T-cell (primary cell): ENCODE measurements around the gene RTTN. TPM values are rescaled to one million over a fixed set of nuclear protein-coding genes. Genes with fewer than 3 reads are reported as not detected.

ENCODE experiments used
- ATAC-seq, 4 experiments: fragments of 200-7000 bp in 3 of 4; fragments of 150-1000 bp in 1 of 4; cut with Tn5 transposase; replicated peaks in 1 of 4; 1 replicate in 3 of 4; 2 replicates in 1 of 4; pipeline ENCODE4 v1.10.0; 2021; ENCODE audit warnings: moderate library complexity in 3 of 4, mild to moderate bottlenecking in 2 of 4, moderate number of reproducible peaks in 1 of 4
- CTCF ChIA-PET, 2 donors: fragments of 300-600 bp; sonication (Branson Sonifier 250); formaldehyde crosslinking; loops; one replicate each; lab custom pipeline; 2022; ENCODE audit warnings: antibody characterized with exemption in 2 of 2; lab: Charles Lee
- POLR2A ChIA-PET, 2 donors: fragments of 300-600 bp; sonication (Branson Sonifier 250); formaldehyde crosslinking; loops; one replicate each; lab custom pipeline; 2022; ENCODE audit warnings: antibody characterized with exemption in 2 of 2; lab: Charles Lee
- DNase-seq, 35 experiments: peaks; one replicate each; pipeline versions ENCODE4 v3.0.0 to v3.0.0-alpha.2; 2013 to 2023
- H3K27ac ChIP-seq: one replicate; pipeline ENCODE4 v1.5.1; 2013; ENCODE audit warnings: low read length
- H3K27me3 ChIP-seq, 2 experiments: replicated peaks in 1 of 2; 1 replicate in 1 of 2; 2 replicates in 1 of 2; pipeline versions ENCODE4 v1.6.1 to v1.7.0; 2013; ENCODE audit warnings: low read length in 1 of 2, mixed read lengths in 1 of 2; ENCODE audit not compliant: control insufficient read depth in 2 of 2, insufficient read depth in 2 of 2; ENCODE audit errors: extremely low read depth in 1 of 2
- H3K36me3 ChIP-seq, 2 donors: 1 replicate in 1 of 2; 2 replicates in 1 of 2; pipeline versions ENCODE4 v1.6.1 to v1.7.0; 2013; ENCODE audit warnings: low read length in 1 of 2; ENCODE audit not compliant: control insufficient read depth in 2 of 2, insufficient read depth in 1 of 2; ENCODE audit errors: extremely low read depth in 1 of 2
- H3K4me1 ChIP-seq, 2 experiments: 1 replicate in 1 of 2; 2 replicates in 1 of 2; pipeline versions ENCODE4 v1.6.1 to v1.7.0; 2013; ENCODE audit warnings: low read length in 2 of 2, mixed read lengths in 1 of 2; ENCODE audit not compliant: insufficient read depth in 2 of 2, control insufficient read depth in 1 of 2; ENCODE audit errors: extremely low read depth in 1 of 2
- H3K4me3 ChIP-seq, 2 donors: 1 replicate in 1 of 2; 2 replicates in 1 of 2; pipeline versions ENCODE4 v1.5.1 to v1.7.0; 2013; ENCODE audit warnings: mild to moderate bottlenecking in 2 of 2, low read length in 1 of 2, moderate library complexity in 1 of 2; ENCODE audit not compliant: control insufficient read depth in 1 of 2; ENCODE audit errors: extremely low read depth in 1 of 2
- H3K9me3 ChIP-seq: 2 replicates; pipeline ENCODE4 v1.7.0; 2013
- H3K27ac Mint-ChIP-seq, 2 donors: one replicate each; pipeline ENCODE4 v1.8.0; 2020 to 2021; ENCODE audit warnings: mild to moderate bottlenecking in 2 of 2, mixed read lengths in 2 of 2
- H3K27me3 Mint-ChIP-seq, 2 donors: one replicate each; pipeline ENCODE4 v1.8.0; 2021 to 2022; ENCODE audit warnings: mixed read lengths in 2 of 2
- H3K36me3 Mint-ChIP-seq: one replicate; pipeline ENCODE4 v1.8.0; 2021; ENCODE audit warnings: mixed read lengths
- H3K4me1 Mint-ChIP-seq, 3 donors: one replicate each; pipeline ENCODE4 v1.8.0; 2020 to 2022; ENCODE audit warnings: mixed read lengths in 3 of 3, mild to moderate bottlenecking in 1 of 3
- H3K4me3 Mint-ChIP-seq, 3 donors: one replicate each; pipeline ENCODE4 v1.8.0; 2020 to 2022; ENCODE audit warnings: mild to moderate bottlenecking in 3 of 3, mixed read lengths in 3 of 3, moderate library complexity in 3 of 3
- H3K9me3 Mint-ChIP-seq, 3 donors: one replicate each; pipeline ENCODE4 v1.8.0; 2020 to 2022; ENCODE audit warnings: mixed read lengths in 3 of 3
- WGBS: methylation state at CpG from one replicate; pipeline ENCODE4 v1.1.5; 2013; ENCODE audit warnings: missing lambda C conversion rate; ENCODE audit not compliant: insufficient coverage; 5-methylcytosine and 5-hydroxymethylcytosine counted together
- total RNA-seq, 35 experiments: library from RNA in 6 of 35; stranded (reverse) in 6 of 35; fragments of 120-200 nt in 1 of 35; gene quantifications; one replicate each; pipeline versions ENCODE4 v1.2.1 to v1.2.4 and lab custom pipeline; 2013 to 2026

Gene RTTN
- total RNA-seq, 5 donors from 2014 or later (not counting 1 experiment from before 2014, with no cell fraction given), result 17.8 to 31.7 (median 19.4) TPM

- 100% methylated on average over 2 of the region's 2 CpGs for WGBS
- ChIA-PET POLR2A (no interaction called here), CTCF (no interaction called here)
- Mint-ChIP-seq H3K27me3 (peaks cover 43 to 56% of the 10 kb centered on the region in 2 donors), H3K4me1 (peaks cover 0 to 2% (median 0%) of the 10 kb centered on the region in 3 donors), H3K9me3 (no peaks in the 10 kb centered on the region), H3K27ac (no peak overlapping the region), H3K36me3 (no peaks in the 10 kb centered on the region), H3K4me3 (no peak overlapping the region)
- ATAC-seq (no peak), DNase-seq (no peak)
- no peak overlapping the region for H3K4me3 ChIP-seq
- no peaks in the 10 kb centered on the region for H3K4me1 ChIP-seq
- no peak overlapping the region for H3K27ac ChIP-seq
- H3K9me3 ChIP-seq, result no peaks in the 10 kb centered on the region
- H3K27me3 ChIP-seq, result peaks cover 0 to 8% of the 10 kb centered on the region in 2 experiments
- no peaks in the 10 kb centered on the region for H3K36me3 ChIP-seq
Measured at GRCh38 chr18:70216788-70217187, 11.3 kb upstream of the RTTN start.

GRCh38 chr18:70207181-70207580, 1.7 kb upstream of the RTTN start:
- ATAC-seq, result no peak
- no peak overlapping the region for H3K4me3 ChIP-seq
- H3K27me3 ChIP-seq, result no peaks in the 10 kb centered on the region
- WGBS, result 100% methylated on average over 3 of the region's 4 CpGs
- H3K27me3 Mint-ChIP-seq, result peaks cover 3% of the 10 kb centered on the region in 2 donors
- H3K4me1 ChIP-seq, result peaks cover 4 to 13% of the 10 kb centered on the region in 2 experiments
- no peak overlapping the region for H3K27ac ChIP-seq
- peak overlapping the region in 2 of 3 donors; percentile 67 to 97 for H3K4me3 Mint-ChIP-seq
- ChIA-PET POLR2A (no interaction called here), CTCF (interaction anchor here in 1 of 2 donors (0.7 kb wide), 1 partner anchor 12 kb away, joined by 6 read pairs; no protein-coding TSS in a partner anchor)
- no peaks in the 10 kb centered on the region for H3K9me3 ChIP-seq
- H3K36me3 Mint-ChIP-seq, result peaks cover 4% of the 10 kb centered on the region
- H3K4me1 Mint-ChIP-seq, result peaks cover 32 to 35% (median 33%) of the 10 kb centered on the region in 3 donors
- H3K36me3 ChIP-seq, result peaks cover 0 to 2% of the 10 kb centered on the region in 2 donors
- H3K9me3 Mint-ChIP-seq, result no peaks in the 10 kb centered on the region
- no peak overlapping the region for H3K27ac Mint-ChIP-seq
- no peak for DNase-seq

- no peaks in the 10 kb centered on the region for H3K9me3 Mint-ChIP-seq
- CTCF ChIA-PET, result no interaction called here
- no peak overlapping the region for H3K27ac Mint-ChIP-seq
- H3K27me3 Mint-ChIP-seq, result no peaks in the 10 kb centered on the region
- ATAC-seq (no peak), DNase-seq (no peak)
- no peaks in the 10 kb centered on the region for H3K27me3 ChIP-seq
- no peak overlapping the region for H3K4me3 ChIP-seq
- no peak overlapping the region for H3K27ac ChIP-seq
- no peak overlapping the region for H3K4me3 Mint-ChIP-seq
- H3K36me3 Mint-ChIP-seq, result peaks cover 44% of the 10 kb centered on the region
- no peaks in the 10 kb centered on the region for H3K9me3 ChIP-seq
- POLR2A ChIA-PET, result no interaction called here
- peaks cover 22 to 31% (median 23%) of the 10 kb centered on the region in 3 donors for H3K4me1 Mint-ChIP-seq
- H3K36me3 ChIP-seq, result peaks cover 14 to 38% of the 10 kb centered on the region in 2 donors
- WGBS, result 0% methylated on average over 1 of the region's 1 CpG
- H3K4me1 ChIP-seq, result peaks cover 0 to 8% of the 10 kb centered on the region in 2 experiments
Measured at GRCh38 chr18:70200286-70200685, 5.2 kb downstream of the RTTN start.

GRCh38 chr18:70197844-70198243, 7.6 kb downstream of the RTTN start:
- Mint-ChIP-seq H3K27me3 (no peaks in the 10 kb centered on the region), H3K36me3 (peaks cover 62% of the 10 kb centered on the region), H3K4me3 (no peak overlapping the region), H3K4me1 (peaks cover 7 to 11% (median 9%) of the 10 kb centered on the region in 3 donors), H3K27ac (no peak overlapping the region), H3K9me3 (no peaks in the 10 kb centered on the region)
- CTCF ChIA-PET, result no interaction called here
- Histone ChIP-seq H3K9me3 (no peaks in the 10 kb centered on the region), H3K27ac (no peak overlapping the region), H3K36me3 (peaks cover 14 to 49% of the 10 kb centered on the region in 2 donors), H3K4me3 (no peak overlapping the region), H3K27me3 (no peaks in the 10 kb centered on the region), H3K4me1 (no peaks in the 10 kb centered on the region)
- no peak for ATAC-seq
- WGBS, result 0% methylated on average over 1 of the region's 3 CpGs
- POLR2A ChIA-PET, result interaction anchor here in 1 of 2 donors (0.6 kb wide), 1 partner anchor 66 kb away, joined by 3 read pairs; no protein-coding TSS in a partner anchor
- DNase-seq, result no peak

GRCh38 chr18:70197026-70197425, 8.5 kb downstream of the RTTN start:
- H3K27ac ChIP-seq, result no peak overlapping the region
- peaks cover 5 to 7% (median 6%) of the 10 kb centered on the region in 3 donors for H3K4me1 Mint-ChIP-seq

GRCh38 chr18:70195852-70196434, 9.5 kb downstream of the RTTN start:
- POLR2A ChIA-PET, result no interaction called here
- Histone ChIP-seq H3K4me3 (no peak overlapping the region), H3K4me1 (no peaks in the 10 kb centered on the region), H3K27ac (no peak overlapping the region), H3K9me3 (no peaks in the 10 kb centered on the region), H3K36me3 (peaks cover 14 to 62% of the 10 kb centered on the region in 2 donors), H3K27me3 (no peaks in the 10 kb centered on the region)
- no peaks in the 10 kb centered on the region for H3K27me3 Mint-ChIP-seq
- H3K36me3 Mint-ChIP-seq, result peaks cover 65% of the 10 kb centered on the region
- CTCF ChIA-PET, result interaction anchor here (0.7 to 3.8 kb wide), 16 partner anchors 8 to 264 kb away, joined by 3 to 29 read pairs (median 4); partner anchors contain the start of gene RTTN (in 2 of the 2)
- peaks cover 5 to 7% (median 5%) of the 10 kb centered on the region in 3 donors for H3K4me1 Mint-ChIP-seq
- H3K4me3 Mint-ChIP-seq, result no peak overlapping the region
- ATAC-seq (peak in 1 of 4 experiments; percentile 48), DNase-seq (peak in 3 of 35 experiments; percentile 3 to 43 (median 4))
- WGBS, result 67% methylated on average over 2 of the region's 5 CpGs
- H3K27ac Mint-ChIP-seq, result no peak overlapping the region
- H3K9me3 Mint-ChIP-seq, result no peaks in the 10 kb centered on the region

More at GRCh38 chr18:70197026-70197425, 8.5 kb downstream of the RTTN start:
- Mint-ChIP-seq H3K4me3 (no peak overlapping the region), H3K9me3 (no peaks in the 10 kb centered on the region), H3K27me3 (no peaks in the 10 kb centered on the region), H3K36me3 (peaks cover 62% of the 10 kb centered on the region), H3K27ac (no peak overlapping the region)
- H3K4me3 ChIP-seq, result no peak overlapping the region
- peaks cover 14 to 54% of the 10 kb centered on the region in 2 donors for H3K36me3 ChIP-seq
- no peak for ATAC-seq
- no peaks in the 10 kb centered on the region for H3K4me1 ChIP-seq
- 100% methylated on average over 3 of the region's 6 CpGs for WGBS
- ChIA-PET CTCF (interaction anchor here (0.7 to 3.8 kb wide), 4 partner anchors 9 to 258 kb away, joined by 3 to 29 read pairs (median 17); partner anchors contain the start of gene RTTN (in 1 of the 2)), POLR2A (interaction anchor here in 1 of 2 donors (0.6 kb wide), 1 partner anchor 65 kb away, joined by 3 read pairs; no protein-coding TSS in a partner anchor)
- H3K9me3 ChIP-seq, result no peaks in the 10 kb centered on the region
- no peaks in the 10 kb centered on the region for H3K27me3 ChIP-seq
- DNase-seq, result no peak
